HG03064 (cell line): Measurements from ENCODE around the gene IL1R2.

ENCODE experiments used
- ATAC-seq: cut with Tn5 transposase; IDR thresholded peaks from one replicate; pipeline ENCODE4 v1.9.1; 2021; ENCODE audit warnings: low read depth; ENCODE audit not compliant: unreplicated experiment

IL1R2 gene

DNA sequence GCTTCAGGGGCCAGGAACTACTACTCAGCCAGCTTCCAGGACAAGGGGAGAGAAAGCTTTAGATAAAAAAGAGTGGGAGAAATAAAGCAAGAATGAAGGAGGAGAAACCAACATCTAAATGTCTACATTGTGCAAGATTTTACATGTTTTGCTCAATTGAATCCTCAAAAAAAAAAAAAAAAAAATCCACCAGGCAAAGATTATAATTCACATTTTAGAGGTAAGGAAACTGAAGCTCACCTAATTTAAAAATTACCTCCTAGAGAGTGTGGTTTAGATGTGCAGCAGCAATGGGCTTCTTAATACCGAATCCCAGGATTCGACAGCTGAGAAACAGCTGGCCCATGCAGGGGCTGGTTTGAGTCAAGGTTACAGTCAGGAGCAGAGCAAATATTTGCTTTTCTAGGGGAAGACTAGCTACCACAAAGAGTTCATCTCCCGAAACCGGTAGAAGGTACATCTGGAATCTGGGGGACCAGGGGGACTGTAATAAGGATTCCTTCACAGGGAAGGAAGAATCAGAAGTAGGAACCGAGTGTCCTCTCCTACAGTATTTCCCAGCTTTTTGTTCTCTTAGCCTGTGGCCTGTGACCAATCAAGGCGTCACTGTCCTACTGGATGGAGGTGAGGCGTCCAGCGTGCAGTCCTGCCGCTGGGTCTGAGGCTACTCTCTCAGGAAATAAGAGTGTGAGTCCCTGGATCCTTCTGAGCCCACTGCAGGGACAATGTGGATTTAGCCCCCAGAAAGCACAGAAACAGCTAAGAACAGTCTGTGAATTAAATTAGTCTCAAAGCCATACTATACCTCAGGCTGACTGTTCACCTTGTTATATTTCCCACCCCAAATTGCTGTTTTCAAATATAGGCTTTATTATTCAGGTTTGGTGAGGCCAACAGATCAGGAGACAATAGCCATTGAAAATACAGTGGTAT, 42.3 kb downstream of the IL1R2 start:
- no peak for ATAC-seq

DNA sequence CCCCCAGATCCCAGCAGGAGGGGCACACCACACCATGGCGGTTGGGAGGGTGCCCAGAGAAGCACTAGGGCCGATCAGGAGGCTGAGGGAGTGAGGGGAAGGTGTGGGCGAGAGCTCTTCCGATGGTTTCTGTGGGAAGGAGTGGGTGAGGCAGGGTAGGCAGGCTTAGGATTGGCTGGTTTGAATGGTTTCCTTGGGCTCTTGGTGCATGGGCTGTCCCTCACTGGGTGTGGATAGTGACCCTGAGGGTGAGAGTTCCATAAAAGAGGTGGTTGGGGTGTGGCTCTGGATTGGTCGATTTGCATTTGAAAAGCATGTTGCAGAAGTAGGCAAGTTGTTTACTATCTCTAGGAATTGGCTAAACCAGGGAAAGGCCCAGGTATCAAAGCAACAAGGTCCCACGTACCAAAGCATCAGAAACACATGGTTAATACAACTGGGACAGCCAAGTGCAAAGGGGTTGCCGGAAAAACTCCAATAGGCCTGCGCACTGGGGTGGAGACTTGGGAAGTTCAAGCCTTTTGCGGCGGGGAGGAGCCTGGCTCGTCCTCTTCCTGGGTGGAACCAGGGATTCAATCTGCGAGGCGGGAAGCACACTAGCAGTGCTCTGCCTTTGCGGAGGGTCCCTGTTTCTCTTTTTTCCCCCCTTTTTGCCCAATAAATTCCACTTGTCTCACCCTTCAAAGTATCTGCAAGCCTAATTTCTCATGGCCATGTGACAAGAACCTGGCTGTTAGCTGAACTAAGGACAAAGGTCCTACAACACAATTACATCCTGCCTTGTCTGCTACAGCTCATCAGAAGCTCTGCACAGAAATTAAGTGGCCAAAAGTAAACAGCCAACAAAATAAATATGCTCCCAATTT, 43.2 kb downstream of the IL1R2 start:
- no peak for ATAC-seq

DNA sequence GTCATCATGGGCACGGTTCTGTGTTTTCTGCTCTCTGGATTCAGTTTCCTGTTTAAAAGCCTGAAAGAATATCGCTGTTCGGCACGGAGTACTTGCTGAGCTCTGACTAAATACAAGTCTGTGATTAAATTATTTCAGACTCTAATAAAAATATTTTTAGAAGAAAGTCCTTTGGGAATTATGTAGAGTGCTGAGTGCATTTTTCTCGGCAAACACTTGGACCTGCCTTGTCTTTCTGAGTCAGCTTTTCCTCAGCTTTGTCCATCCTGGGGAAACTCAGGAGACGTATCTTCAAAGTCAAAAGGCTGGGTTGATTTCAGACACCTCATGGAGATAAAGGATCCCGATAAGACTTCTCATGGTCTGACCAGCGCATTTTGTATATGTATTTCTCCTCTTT, 45.9 kb downstream of the IL1R2 start:
- ATAC-seq = no peak

DNA sequence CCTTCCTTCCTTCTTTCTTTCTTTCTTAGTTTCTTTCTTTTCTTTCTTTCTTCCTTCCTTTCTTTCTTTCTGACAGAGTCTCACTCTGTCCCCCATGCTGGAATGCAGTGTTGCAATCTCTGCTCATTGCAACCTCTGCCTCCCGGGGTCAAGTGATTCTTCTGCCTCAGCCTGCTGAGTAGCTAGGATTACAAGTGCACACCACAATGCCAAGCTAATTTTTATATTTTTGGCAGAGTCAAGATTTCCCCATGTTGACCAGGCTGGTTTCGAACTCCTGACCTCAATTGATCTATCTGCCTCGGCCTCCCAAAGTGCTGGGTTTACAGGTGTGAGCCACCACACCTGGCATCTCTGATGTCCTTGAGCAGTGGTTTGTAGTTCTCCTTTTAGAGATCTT, 48.5 kb downstream of the IL1R2 start:
- no peak for ATAC-seq

DNA sequence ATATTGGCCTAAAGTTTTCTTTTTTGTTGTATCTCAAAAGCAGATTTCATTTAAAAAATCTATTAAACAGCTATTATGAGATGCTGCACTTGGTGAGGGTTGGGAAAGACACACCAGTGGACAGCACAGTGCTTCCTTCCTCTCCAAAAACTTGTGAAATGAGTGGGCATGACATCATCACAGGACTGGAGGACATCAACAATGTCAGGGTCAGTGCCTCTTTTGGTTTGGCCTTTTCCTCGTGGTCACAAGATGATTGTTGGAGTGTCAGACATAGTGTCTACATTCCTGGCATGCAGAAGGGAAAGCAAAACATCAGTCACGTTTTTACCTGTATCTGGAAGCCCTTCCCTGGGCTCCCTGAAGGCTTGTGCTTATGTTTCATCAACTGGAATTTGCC, 49.6 kb downstream of the IL1R2 start:
- no peak for ATAC-seq

DNA sequence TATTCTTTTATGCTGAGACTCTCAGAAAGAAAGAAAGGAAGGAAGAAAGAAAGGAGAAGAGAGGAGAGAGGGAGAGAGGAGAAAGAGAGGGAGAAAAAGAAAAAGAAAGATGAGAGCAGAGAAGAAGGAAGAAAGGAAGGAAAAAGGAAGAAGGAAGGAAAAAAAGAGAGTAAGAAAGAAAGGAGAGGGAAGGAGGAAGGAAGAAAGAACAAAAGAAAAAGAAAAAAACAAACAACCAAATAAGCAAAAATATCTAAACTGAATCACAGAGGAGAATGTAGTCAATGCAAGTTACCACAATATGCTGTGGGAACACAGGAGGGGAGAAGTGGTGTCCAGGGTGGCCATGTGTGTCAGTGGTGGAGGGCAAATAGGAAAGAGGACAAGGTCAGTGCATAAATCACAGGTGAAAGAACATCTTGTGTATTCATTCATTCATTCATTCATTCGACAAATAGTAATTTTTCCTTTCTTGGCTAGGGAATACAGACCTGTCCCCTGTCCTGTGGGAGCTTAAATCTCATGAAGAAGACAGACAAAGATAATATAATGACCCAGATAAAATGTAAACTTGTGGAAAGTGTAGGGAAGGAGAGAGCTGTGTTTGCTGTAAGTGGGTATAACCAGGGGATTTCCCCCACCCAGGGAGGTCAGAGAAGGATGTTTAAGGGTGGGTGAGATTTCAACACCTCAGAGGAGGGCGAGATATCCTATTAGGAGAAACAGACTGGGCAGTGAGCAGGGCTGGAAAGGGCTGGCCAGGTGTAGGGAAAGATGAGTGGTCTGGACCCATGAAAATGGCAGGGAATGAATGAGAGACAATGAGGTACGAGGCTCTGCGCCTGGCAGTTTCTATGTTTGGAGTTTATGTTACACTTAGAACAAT, 50.7 kb downstream of the IL1R2 start:
- no peak for ATAC-seq

DNA sequence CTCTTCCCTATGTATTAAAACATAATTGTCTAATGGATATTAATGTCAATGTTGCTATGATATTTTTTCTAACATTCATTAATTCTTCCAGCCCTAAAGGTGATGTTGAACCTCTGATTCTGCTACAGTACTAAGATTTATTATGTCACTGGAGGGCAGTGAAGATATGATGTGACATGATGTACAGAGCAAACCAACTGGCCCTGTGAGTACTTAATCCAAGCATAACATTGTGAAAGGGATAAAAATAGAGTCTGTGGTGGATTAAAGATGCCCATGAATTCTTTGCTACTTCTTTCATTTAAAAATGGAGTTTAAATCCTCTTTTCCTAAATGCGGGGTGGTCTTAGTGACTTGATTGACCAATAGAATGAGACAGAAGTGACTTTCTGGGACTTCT, 51.8 kb downstream of the IL1R2 start:
- ATAC-seq = no peak

DNA sequence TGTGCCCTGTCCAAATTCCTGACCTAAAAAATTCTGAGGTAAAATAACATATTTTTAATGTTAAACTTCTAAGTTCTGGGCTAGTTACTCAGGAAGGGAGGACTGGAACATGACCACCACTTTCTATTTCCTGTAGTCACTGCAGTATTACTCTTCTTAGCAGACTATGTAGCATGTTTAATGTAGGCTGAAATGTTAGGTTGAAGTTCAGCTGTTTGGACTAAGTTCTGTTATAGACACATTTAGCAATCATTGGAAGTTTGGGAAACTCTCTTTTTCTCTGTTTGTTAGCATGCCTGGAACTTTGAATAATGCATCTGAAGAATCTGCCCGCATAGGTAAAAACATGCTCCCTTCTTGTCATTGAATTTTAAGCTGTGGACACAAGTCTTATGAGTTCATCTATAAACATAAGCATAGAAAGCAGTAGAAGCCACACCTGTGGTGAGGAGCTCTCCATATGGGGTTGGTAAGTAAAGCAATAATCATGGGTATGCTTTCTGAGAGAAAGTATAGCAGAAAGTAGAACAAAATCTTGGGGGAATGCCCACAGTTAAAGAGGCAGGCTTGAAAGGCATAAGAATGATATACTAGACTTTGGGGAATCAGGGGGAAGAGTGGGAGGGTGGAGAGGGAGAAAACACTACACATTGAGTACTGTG, 52.6 kb downstream of the IL1R2 start:
- ATAC-seq = no peak

DNA sequence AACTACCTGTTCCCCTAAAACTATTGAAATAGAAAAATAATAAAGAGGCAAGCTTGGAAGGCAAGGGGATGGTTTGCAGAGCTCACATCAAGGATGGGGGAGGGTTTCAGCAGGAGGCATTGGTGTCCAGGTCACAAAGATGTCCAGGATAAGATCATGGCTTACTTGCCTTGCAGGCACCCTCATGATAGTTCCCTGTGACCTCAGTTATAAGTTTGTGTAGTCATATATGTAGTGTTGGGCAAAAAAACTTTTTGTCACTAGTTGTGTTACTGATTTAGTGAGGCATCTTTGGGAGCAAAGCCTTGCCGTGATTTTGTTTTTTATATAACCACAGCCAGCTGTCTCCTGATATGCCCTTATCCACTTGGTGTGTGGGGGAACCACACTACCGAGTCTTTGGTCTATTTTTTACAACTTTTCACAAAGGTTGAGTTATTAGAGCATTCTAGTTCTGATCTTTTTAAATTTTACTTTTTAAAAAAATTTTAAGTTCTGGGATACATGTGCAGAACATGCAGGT, 53.3 kb downstream of the IL1R2 start:
- ATAC-seq = no peak

DNA sequence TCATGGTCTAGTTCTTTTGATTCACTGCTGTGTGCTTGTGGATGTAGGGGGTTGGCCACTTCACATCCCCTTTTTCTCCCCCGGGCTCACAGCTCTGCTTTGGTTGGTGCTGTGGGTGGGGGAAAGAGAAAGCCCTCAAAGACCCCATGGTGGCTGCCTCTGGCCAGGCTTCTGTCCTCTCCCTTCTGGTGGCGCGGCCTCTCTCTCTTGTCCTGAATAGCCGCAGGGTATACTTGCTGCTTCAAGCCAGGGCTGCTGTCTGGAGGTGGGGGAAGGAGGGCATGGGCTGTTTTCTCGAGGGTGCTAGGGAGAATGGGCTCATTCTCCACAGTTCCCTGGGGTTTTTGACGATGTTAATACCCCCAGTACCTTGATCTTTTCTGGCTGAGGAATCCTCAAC, 53.9 kb downstream of the IL1R2 start:
- ATAC-seq = no peak

DNA sequence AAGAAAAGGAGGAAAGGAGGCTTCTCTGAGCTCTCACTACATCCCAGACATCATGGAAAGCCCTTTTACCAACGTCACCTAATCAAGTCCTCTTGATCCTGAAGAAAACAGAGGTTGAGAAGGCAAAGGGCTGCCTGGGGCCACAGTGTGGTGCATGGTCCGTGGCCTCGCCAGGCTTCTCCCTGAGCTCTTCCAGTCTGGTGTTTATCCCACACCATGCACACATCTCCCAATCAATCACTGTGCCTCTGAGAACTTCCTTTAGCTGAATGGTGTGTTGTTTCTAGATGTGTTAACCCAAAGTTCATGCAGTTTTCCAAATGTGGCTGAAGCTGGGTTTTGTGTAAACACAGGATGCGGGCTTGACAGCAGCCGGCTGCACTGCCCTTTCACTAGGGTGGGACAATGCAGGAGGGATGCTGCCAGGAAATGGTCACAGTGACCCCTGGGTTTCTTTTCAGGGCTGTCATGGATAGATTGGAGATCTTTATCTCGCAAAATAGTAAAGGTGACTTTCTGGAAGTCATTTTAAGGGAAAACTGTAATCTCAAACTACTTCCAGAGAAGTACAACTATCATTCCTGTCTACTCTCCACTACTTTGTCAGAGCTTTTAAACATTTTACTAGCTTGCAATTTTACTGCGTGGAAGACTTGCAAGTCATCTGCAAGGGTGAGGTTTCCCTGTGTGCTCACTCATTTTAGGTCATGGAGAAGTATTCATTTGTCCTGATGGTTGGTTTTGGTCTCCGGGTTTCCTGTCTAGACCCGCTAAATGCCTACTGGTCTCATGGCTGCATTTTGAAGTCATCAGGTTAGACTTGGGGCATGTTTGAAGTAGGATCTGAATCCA, 54.6 kb downstream of the IL1R2 start:
- ATAC-seq = no peak

DNA sequence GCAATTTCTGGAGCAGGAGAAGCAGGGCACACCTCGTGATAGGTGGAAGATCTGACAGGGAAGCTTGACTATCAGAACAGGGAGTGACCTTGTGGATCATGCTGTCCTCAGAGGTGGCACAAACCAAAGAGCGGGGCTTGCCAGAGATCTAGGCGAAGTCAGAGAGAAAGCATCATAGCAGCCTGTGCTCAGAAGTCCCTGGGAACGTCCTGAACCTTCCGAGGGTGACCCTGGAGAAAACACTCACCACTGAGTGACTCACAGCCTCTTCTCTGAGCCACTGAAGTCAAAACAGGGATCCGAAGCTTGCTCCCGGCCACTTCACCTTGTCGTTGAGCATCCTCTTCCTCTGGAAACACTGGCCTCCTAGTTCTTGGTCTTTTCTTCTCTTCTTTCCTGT, 56.7 kb downstream of the IL1R2 start:
- ATAC-seq = no peak

DNA sequence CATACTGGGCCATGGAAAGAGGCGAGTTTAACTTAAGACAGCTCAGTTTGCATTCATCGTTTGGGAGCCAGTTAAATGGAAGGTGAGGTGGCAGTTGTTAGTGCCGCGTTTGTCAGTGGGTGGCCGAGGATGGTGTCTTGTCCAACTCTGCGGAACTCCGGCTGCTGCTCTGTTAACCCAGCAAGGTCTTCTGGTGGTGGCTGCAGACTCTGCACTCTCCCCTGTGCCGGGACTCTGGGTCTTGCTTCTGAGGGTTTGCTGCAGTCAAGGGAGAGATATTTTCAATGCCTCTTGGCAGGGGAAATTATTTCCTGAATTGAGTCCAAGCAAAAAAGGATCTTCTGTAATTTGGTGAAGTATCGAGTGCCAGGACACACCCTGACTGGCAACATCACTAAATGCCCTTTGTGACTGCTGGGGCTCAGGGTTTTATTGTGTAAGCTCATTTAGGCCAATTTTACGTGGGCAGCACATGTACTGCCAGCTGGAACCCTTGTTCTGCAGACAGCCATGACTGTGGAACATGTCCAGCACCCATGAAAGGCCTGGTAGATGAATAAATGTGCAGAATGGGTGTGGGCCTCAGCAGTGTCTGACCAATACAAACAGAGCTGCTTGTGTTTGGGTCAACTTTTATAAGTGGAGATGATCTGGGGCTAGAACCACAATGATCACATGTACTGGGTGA, 58.1 kb downstream of the IL1R2 start:
- no peak for ATAC-seq

DNA sequence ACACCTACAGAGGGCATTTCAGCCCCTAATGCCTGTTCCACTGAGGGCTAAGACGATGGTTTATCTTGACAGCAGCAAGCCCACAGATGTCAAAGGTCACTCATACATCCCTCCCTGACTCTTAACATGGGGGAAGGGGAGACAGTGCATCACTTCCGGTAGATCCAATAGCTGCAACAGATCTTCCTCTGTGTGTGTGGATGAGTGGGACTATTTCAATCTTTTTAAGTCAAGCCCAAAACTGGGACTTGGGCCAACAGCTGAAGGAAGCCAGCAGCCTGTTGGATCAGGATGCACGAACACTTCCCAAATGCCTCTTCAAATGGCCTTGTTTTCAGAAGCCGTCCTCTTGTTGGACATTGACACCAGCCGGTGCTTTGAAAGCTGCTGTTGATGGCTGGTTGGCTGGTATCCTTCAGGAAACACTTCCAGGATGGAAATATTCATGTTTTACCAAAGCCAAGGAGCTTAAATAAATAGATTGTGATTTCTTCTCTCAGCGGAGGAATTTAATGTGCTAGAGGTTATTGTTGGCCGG, 59.2 kb downstream of the IL1R2 start:
- no peak for ATAC-seq

DNA sequence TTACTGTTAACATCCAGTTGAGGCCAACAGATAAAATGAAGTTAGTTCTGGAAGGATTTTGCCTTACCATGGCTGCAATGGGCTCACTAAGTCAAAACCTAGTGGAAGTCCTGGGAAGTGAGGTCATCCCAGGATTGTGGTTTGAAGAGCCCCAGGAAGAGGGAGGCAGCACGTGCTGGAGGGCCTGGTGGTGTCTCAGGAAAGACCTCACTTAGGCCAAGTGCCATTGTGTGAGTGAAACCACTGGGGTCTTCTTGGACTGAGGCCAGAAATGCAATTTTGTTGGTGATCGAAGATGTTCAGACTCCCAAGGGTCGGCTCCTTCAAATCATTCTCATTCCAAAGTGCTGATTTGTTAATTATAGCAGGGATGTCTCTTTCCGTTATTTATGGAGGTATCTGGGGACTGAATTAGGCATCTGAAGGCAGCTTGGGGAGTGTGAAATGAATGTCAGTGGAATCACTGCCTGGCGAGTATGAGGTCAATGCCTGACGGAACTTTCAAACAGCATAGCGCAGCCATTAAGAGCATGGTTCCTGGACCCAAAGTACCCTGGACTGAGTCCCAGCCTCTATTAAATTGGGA, 60.0 kb downstream of the IL1R2 start:
- no peak for ATAC-seq

DNA sequence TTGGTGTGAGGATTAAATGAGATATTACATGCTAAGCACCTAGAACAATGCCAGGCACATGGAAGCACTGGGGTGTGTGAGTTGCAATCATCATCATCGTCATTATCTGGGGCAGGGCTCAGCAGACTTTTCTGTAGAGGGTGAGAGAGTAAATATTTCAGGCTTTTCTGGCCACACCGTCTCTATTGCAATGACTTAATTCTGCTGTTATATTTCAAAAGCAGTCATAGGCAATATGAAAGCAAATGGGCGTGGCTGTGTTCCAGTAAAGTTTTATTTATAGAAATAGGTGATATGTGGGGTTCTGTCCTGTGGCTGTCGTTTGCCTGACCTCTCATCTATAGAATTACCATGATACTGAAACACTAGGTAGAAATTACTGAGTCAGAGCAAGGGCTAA, 60.6 kb downstream of the IL1R2 start:
- no peak for ATAC-seq

DNA sequence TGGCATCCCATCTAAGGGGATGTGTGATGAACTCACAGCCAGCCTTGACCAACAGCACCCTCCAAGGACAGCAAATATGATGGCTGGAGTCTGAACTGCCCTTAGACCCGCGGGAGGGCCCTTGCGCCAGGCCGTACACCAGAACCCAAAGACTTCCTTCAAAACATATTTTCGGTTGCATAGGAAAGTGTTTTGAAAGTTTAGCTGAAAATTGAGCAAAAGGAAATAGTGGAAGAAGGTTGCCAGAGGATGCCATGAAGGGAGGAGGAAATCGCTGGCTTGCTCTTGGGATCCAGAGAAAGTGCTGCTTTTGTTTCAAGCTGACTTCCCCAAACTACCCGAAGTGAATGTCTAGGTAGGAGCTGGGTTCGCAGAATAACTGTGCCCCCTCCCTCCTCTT, 61.3 kb downstream of the IL1R2 start:
- ATAC-seq = no peak
